PC-3 (cell line): ENCODE results near the gene ERI3. TPM values are rescaled to one million over a fixed set of nuclear protein-coding genes. Genes with fewer than 3 reads are reported as not detected.

Experiments
- ATAC-seq: fragments of 200-7000 bp; cut with Tn5 transposase; 2 replicates; pipeline ENCODE4 v1.9.1; 2020; ENCODE audit warnings: mild to moderate bottlenecking, moderate library complexity
- BruUV-seq: library from RNA; stranded (reverse); fragments of 400-500 nt; replicated peaks from 2 replicates; lab custom pipeline; 2021; lab: Mats Ljungman, UMichigan
- CTCF ChIA-PET: fragments of 300-600 bp; sonication (Branson Sonifier 250); formaldehyde crosslinking; loops from one replicate; lab custom pipeline; 2022; ENCODE audit warnings: antibody characterized with exemption; lab: Charles Lee
- POLR2A ChIA-PET: fragments of 300-600 bp; sonication (Branson Sonifier 250); formaldehyde crosslinking; loops from one replicate; lab custom pipeline; 2022; ENCODE audit warnings: antibody characterized with exemption; ENCODE audit not compliant: unreplicated experiment; lab: Charles Lee
- DNase-seq: peaks from one replicate; pipeline ENCODE4 v3.0.0-alpha.2; 2015
- H2AFZ ChIP-seq: fragments of 300-600 bp; sonication (generic); 2 replicates; pipeline ENCODE4 v1.6.0; 2016; ENCODE audit warnings: antibody characterized with exemption, low read length
- H3F3A ChIP-seq: fragments of 300-600 bp; sonication (generic); one replicate; pipeline ENCODE4 v1.6.0; 2017; ENCODE audit warnings: antibody characterized with exemption, low read length, control low read depth, mild to moderate bottlenecking; ENCODE audit not compliant: unreplicated experiment
- H3K27ac ChIP-seq: fragments of 300-600 bp; sonication (generic); 2 replicates; pipeline ENCODE4 v1.5.1; 2016; ENCODE audit warnings: mild to moderate bottlenecking, low read length
- H3K27me3 ChIP-seq: fragments of 300-600 bp; sonication (generic); 2 replicates; pipeline ENCODE4 v1.6.1; 2016; ENCODE audit warnings: low read length, mixed read lengths
- H3K36me3 ChIP-seq: fragments of 300-600 bp; sonication (generic); 2 replicates; pipeline ENCODE4 v1.6.1; 2016; ENCODE audit warnings: low read depth, mixed run types, low read length, mixed read lengths
- H3K4me1 ChIP-seq: fragments of 300-600 bp; sonication (generic); 2 replicates; pipeline ENCODE4 v1.5.1; 2016; ENCODE audit warnings: low read length; ENCODE audit not compliant: insufficient read depth
- H3K4me2 ChIP-seq: fragments of 300-600 bp; sonication (generic); 2 replicates; pipeline ENCODE4 v1.6.0; 2016; ENCODE audit warnings: low read length
- H3K4me3 ChIP-seq: fragments of 300-600 bp; sonication (generic); 2 replicates; pipeline ENCODE4 v1.5.1; 2016; ENCODE audit warnings: mild to moderate bottlenecking, low read length, mixed read lengths
- H3K79me2 ChIP-seq: fragments of 300-600 bp; sonication (generic); 2 replicates; pipeline ENCODE4 v1.6.1; 2017; ENCODE audit warnings: low read length, mixed read lengths
- H3K9ac ChIP-seq: fragments of 300-600 bp; sonication (generic); 2 replicates; pipeline ENCODE4 v1.6.0; 2016; ENCODE audit warnings: mild to moderate bottlenecking, low read length
- H3K9me2 ChIP-seq: fragments of 300-600 bp; sonication (generic); replicated peaks from 2 replicates; pipeline ENCODE4 v1.6.1; 2016; ENCODE audit warnings: mixed run types, low read length, mixed read lengths
- H3K9me3 ChIP-seq: fragments of 300-600 bp; sonication (generic); 2 replicates; pipeline ENCODE4 v1.6.1; 2016; ENCODE audit warnings: low read length, mixed read lengths
- H4K20me1 ChIP-seq: fragments of 300-600 bp; sonication (generic); 2 replicates; pipeline ENCODE4 v1.6.1; 2016; ENCODE audit warnings: low read length, mixed read lengths
- CTCF ChIP-seq: fragments of 300-600 bp; sonication (generic); conservative IDR thresholded peaks from 2 replicates; pipeline ENCODE4 v1.5.1; 2017; ENCODE audit warnings: antibody characterized with exemption, low read depth, mild to moderate bottlenecking, low read length
- EZH2 ChIP-seq: fragments of 300-600 bp; sonication (generic); IDR thresholded peaks from one replicate; pipeline ENCODE4 v1.6.1; 2017; ENCODE audit warnings: antibody characterized with exemption, mild to moderate bottlenecking, low read length; ENCODE audit not compliant: unreplicated experiment
- EZH2phosphoT487 ChIP-seq: fragments of 300-600 bp; sonication (generic); IDR thresholded peaks from 2 replicates; pipeline ENCODE4 v1.6.1; 2018; ENCODE audit warnings: mild to moderate bottlenecking, antibody characterized with exemption, low read length, borderline replicate concordance
- intact Hi-C: fragments of 100-400 bp; cut with micrococcal nuclease; formaldehyde crosslinking; loops from 2 replicates; pipeline ENCODE4 v1.9.0; 2023
- total RNA-seq: library from RNA; depleted of rRNA; stranded (reverse); fragments of >200 nt; gene quantifications from 2 replicates; pipeline ENCODE4 v1.2.3, GENCODE V29; 2014

The ERI3 gene
- total RNA-seq, 1 experiment from 2014 or later = 138 TPM

- H3K36me3 ChIP-seq = no peaks in the 10 kb centered on the region
- ChIA-PET CTCF (interaction anchor here (0.9 kb wide), 1 partner anchor 24 kb away, joined by 3 read pairs; no protein-coding TSS in a partner anchor), POLR2A (no interaction called here)
- no peak overlapping the region for H3K4me2 ChIP-seq
- no peaks in the 10 kb centered on the region for H3K9me2 ChIP-seq
- ATAC-seq (peak; percentile 50), DNase-seq (no peak)
- no peak for TF ChIP-seq EZH2
- no peak for TF ChIP-seq EZH2phosphoT487
- TF ChIP-seq CTCF = no peak
- H4K20me1 ChIP-seq = no peaks in the 10 kb centered on the region
- no peaks in the 10 kb centered on the region for H3K9me3 ChIP-seq
- BruUV-seq = no TSS peak
- H3K4me3 ChIP-seq = no peak overlapping the region
- no peaks in the 10 kb centered on the region for H3K27me3 ChIP-seq
- H2AFZ ChIP-seq = no peak overlapping the region
- no peak overlapping the region for H3K9ac ChIP-seq
- no peaks in the 10 kb centered on the region for H3F3A ChIP-seq
- no peaks in the 10 kb centered on the region for H3K79me2 ChIP-seq
- intact Hi-C loops = loop anchor here (2.0 kb wide), 1 partner anchor 42 kb away; no protein-coding TSS in a partner anchor
- no peaks in the 10 kb centered on the region for H3K4me1 ChIP-seq
- H3K27ac ChIP-seq = no peak overlapping the region
Observed at GRCh38 chr1:44240802-44241671, 114.0 kb downstream of the ERI3 start.

GRCh38 chr1:44239961-44240371 lies 115.1 kb downstream of the ERI3 start:
- TF ChIP-seq EZH2 (no peak), CTCF (no peak)
- ChIA-PET POLR2A (no interaction called here), CTCF (interaction anchor here (0.9 kb wide), 1 partner anchor 23 kb away, joined by 3 read pairs; no protein-coding TSS in a partner anchor)
- BruUV-seq = no TSS peak
- Histone ChIP-seq H3K36me3 (no peaks in the 10 kb centered on the region), H3K9me3 (no peaks in the 10 kb centered on the region), H3F3A (no peaks in the 10 kb centered on the region), H3K4me2 (no peak overlapping the region), H3K79me2 (no peaks in the 10 kb centered on the region), H3K9ac (no peak overlapping the region), H3K4me1 (no peaks in the 10 kb centered on the region), H3K4me3 (no peak overlapping the region), H3K27ac (no peak overlapping the region), H3K9me2 (no peaks in the 10 kb centered on the region), H2AFZ (no peak overlapping the region), H3K27me3 (no peaks in the 10 kb centered on the region), H4K20me1 (no peaks in the 10 kb centered on the region)
- no peak for ATAC-seq
- no peak for DNase-seq
- intact Hi-C loops = loop anchor here (2.0 kb wide), 1 partner anchor 43 kb away; no protein-coding TSS in a partner anchor

GRCh38 chr1:44239331-44239960 lies 115.6 kb downstream of the ERI3 start:
- TF ChIP-seq EZH2phosphoT487 = no peak
- TF ChIP-seq CTCF = no peak
- no peak for TF ChIP-seq EZH2
- no peak overlapping the region for H2AFZ ChIP-seq
- intact Hi-C loops = no loop called here
- H3K79me2 ChIP-seq = no peaks in the 10 kb centered on the region
- H3K9me2 ChIP-seq = no peaks in the 10 kb centered on the region
- H3K9me3 ChIP-seq = no peaks in the 10 kb centered on the region
- H3K27me3 ChIP-seq = no peaks in the 10 kb centered on the region
- H3K27ac ChIP-seq = no peak overlapping the region
- peak; percentile 37 for DNase-seq
- no peaks in the 10 kb centered on the region for H3K4me1 ChIP-seq
- H3K36me3 ChIP-seq = no peaks in the 10 kb centered on the region
- BruUV-seq = no TSS peak
- no peaks in the 10 kb centered on the region for H3F3A ChIP-seq
- ChIA-PET POLR2A (no interaction called here), CTCF (no interaction called here)
- H4K20me1 ChIP-seq = no peaks in the 10 kb centered on the region
- H3K9ac ChIP-seq = no peak overlapping the region
- peak; percentile 50 for ATAC-seq
- no peak overlapping the region for H3K4me2 ChIP-seq
- no peak overlapping the region for H3K4me3 ChIP-seq
